DMS53 (cell line): ENCODE measurements around the gene SCN9A.
"Not testable (repeated sequence)": the region's sequence is repeated elsewhere in the genome, so short reads cannot be mapped to it uniquely, and the experiment has no call there.

ENCODE experiments used
- DNase-seq: peaks from one replicate; lab custom pipeline; 2025; lab: John Stamatoyannopoulos, UW

Gene SCN9A

GRCh38 chr2:166375195-166375735, 479 bp downstream of the SCN9A start:
- peak; percentile 91 for DNase-seq

- peak; percentile 97 for DNase-seq
Measured at GRCh38 chr2:166373951-166374350, 1.8 kb downstream of the SCN9A start.

- no peak for DNase-seq
Measured at GRCh38 chr2:166373539-166373938, 2.2 kb downstream of the SCN9A start.

GRCh38 chr2:166373105-166373504, 2.6 kb downstream of the SCN9A start:
- DNase-seq: no peak

- no peak for DNase-seq
Measured at GRCh38 chr2:166372046-166372445, 3.7 kb downstream of the SCN9A start.

GRCh38 chr2:166365803-166366420, 9.8 kb downstream of the SCN9A start:
- DNase-seq: no peak

- no peak for DNase-seq
Measured at GRCh38 chr2:166365239-166365638, 10.5 kb downstream of the SCN9A start.

- no peak for DNase-seq
Measured at GRCh38 chr2:166364476-166365161, 11.1 kb downstream of the SCN9A start.

- peak; percentile 74 for DNase-seq
Measured at GRCh38 chr2:166361351-166362153, 14.2 kb downstream of the SCN9A start.

GRCh38 chr2:166360906-166361305, 14.8 kb downstream of the SCN9A start:
- no peak for DNase-seq

GRCh38 chr2:166360426-166360825, 15.3 kb downstream of the SCN9A start:
- DNase-seq: no peak

GRCh38 chr2:166357950-166358321, 17.8 kb downstream of the SCN9A start:
- DNase-seq: not testable (repeated sequence)

GRCh38 chr2:166357068-166357949, 18.4 kb downstream of the SCN9A start:
- no peak for DNase-seq

- DNase-seq: no peak
Measured at GRCh38 chr2:166351319-166351718, 24.4 kb downstream of the SCN9A start.

GRCh38 chr2:166350525-166350924, 25.2 kb downstream of the SCN9A start:
- no peak for DNase-seq

GRCh38 chr2:166344286-166345113, 31.2 kb downstream of the SCN9A start:
- DNase-seq: peak; percentile 66

GRCh38 chr2:166343467-166343866, 32.3 kb downstream of the SCN9A start:
- DNase-seq: peak; percentile 98

- peak; percentile 45 for DNase-seq
Measured at GRCh38 chr2:166341426-166341825, 34.3 kb downstream of the SCN9A start.

GRCh38 chr2:166338831-166339339, 36.9 kb downstream of the SCN9A start:
- DNase-seq: peak; percentile 16

GRCh38 chr2:166337932-166338331, 37.8 kb downstream of the SCN9A start:
- peak; percentile 77 for DNase-seq

- DNase-seq: peak; percentile 68
Measured at GRCh38 chr2:166335284-166335683, 40.5 kb downstream of the SCN9A start.
